ENCODE results near the gene TENM4. TPM values are rescaled to one million over a fixed set of nuclear protein-coding genes. Genes with fewer than 3 reads are reported as not detected.

TENM4 gene
- total RNA-seq, 4 donors from 2014 or later: 0.02 to 0.82 (median 0.23) TPM

GRCh38 chr11:79485694-79486093 is 44.9 kb upstream of the TENM4 start:
- no peak for DNase-seq
- intact Hi-C loops (cut with DNase I; ENCODE audit: low total_unique reads) (loop anchor here (5.0 kb wide), 1 partner anchor 838 kb away; no protein-coding TSS in a partner anchor), in situ Hi-C loops (cut with MboI; ENCODE audit: low sequenced_read_pairs in 4 of 4) (loop anchor here in 1 of 4 donors (25.0 kb wide), 1 partner anchor 848 kb away; no protein-coding TSS in a partner anchor)
- Histone ChIP-seq H3K27ac (no peak overlapping the region), H3K9me3 (no peaks in the 10 kb centered on the region), H3K27me3 (no peaks in the 10 kb centered on the region), H3K4me1 (no peaks in the 10 kb centered on the region), H3K4me3 (no peak overlapping the region), H3K36me3 (no peaks in the 10 kb centered on the region)
- TF ChIP-seq CTCF (IDR thresholded peaks at IDR 0.05 in 4 of 5, conservative IDR thresholded peaks at IDR 0.05 in 1 of 5) (no peak), POLR2A (IDR thresholded peaks at IDR 0.05) (no peak)
- ATAC-seq: no peak

GRCh38 chr11:79484872-79485271 is 44.0 kb upstream of the TENM4 start:
- intact Hi-C loops (cut with DNase I; ENCODE audit: low total_unique reads): loop anchor here (5.0 kb wide), 1 partner anchor 838 kb away; no protein-coding TSS in a partner anchor

GRCh38 chr11:79482800-79483199 is 42.0 kb upstream of the TENM4 start:
- DNase-seq: no peak

More at GRCh38 chr11:79484872-79485271, 44.0 kb upstream of the TENM4 start:
- Histone ChIP-seq H3K4me3 (no peak overlapping the region), H3K9me3 (no peaks in the 10 kb centered on the region), H3K27me3 (no peaks in the 10 kb centered on the region), H3K36me3 (no peaks in the 10 kb centered on the region), H3K4me1 (no peaks in the 10 kb centered on the region), H3K27ac (no peak overlapping the region)
- DNase-seq (no peak), ATAC-seq (no peak)
- in situ Hi-C loops (cut with MboI; ENCODE audit: low sequenced_read_pairs in 4 of 4): loop anchor here in 1 of 4 donors (25.0 kb wide), 1 partner anchor 848 kb away; no protein-coding TSS in a partner anchor
- TF ChIP-seq POLR2A (IDR thresholded peaks at IDR 0.05) (no peak), CTCF (IDR thresholded peaks at IDR 0.05 in 4 of 5, conservative IDR thresholded peaks at IDR 0.05 in 1 of 5) (no peak)

GRCh38 chr11:79481795-79482194 is 41.0 kb upstream of the TENM4 start:
- no peaks in the 10 kb centered on the region for H3K9me3 ChIP-seq
- H3K36me3 ChIP-seq: no peaks in the 10 kb centered on the region
- TF ChIP-seq CTCF (IDR thresholded peaks at IDR 0.05 in 4 of 5, conservative IDR thresholded peaks at IDR 0.05 in 1 of 5) (no peak), POLR2A (IDR thresholded peaks at IDR 0.05) (no peak)
- no peaks in the 10 kb centered on the region for H3K27me3 ChIP-seq
- no peaks in the 10 kb centered on the region for H3K4me1 ChIP-seq
- H3K27ac ChIP-seq: no peak overlapping the region
- no peak overlapping the region for H3K4me3 ChIP-seq
- in situ Hi-C loops (cut with MboI; ENCODE audit: low sequenced_read_pairs in 4 of 4): loop anchor here in 1 of 4 donors (25.0 kb wide), 1 partner anchor 844 kb away; no protein-coding TSS in a partner anchor
- DNase-seq (no peak), ATAC-seq (no peak)
- intact Hi-C loops (cut with DNase I; ENCODE audit: low total_unique reads): no loop called here

More at GRCh38 chr11:79482800-79483199, 42.0 kb upstream of the TENM4 start:
- H3K9me3 ChIP-seq: no peaks in the 10 kb centered on the region
- no peak for ATAC-seq
- in situ Hi-C loops (cut with MboI; ENCODE audit: low sequenced_read_pairs in 4 of 4): loop anchor here in 1 of 4 donors (25.0 kb wide), 1 partner anchor 845 kb away; no protein-coding TSS in a partner anchor
- no peaks in the 10 kb centered on the region for H3K36me3 ChIP-seq
- H3K27me3 ChIP-seq: no peaks in the 10 kb centered on the region
- no peaks in the 10 kb centered on the region for H3K4me1 ChIP-seq
- no peak for TF ChIP-seq POLR2A (IDR thresholded peaks at IDR 0.05)
- TF ChIP-seq CTCF (IDR thresholded peaks at IDR 0.05 in 4 of 5, conservative IDR thresholded peaks at IDR 0.05 in 1 of 5): no peak
- H3K4me3 ChIP-seq: no peak overlapping the region
- H3K27ac ChIP-seq: no peak overlapping the region
- intact Hi-C loops (cut with DNase I; ENCODE audit: low total_unique reads): no loop called here

Measured in gastrocnemius medialis (tissue), 4 donors.